Ishikawa (cell line): Measurements from ENCODE around the gene CLSTN2.

Source experiments
- EGR1 ChIP-seq: IDR thresholded peaks from 2 replicates; pipeline ENCODE4 v1.6.1; 2012
- EP300 ChIP-seq: IDR thresholded peaks from 2 replicates; pipeline ENCODE4 v1.6.1; 2012; ENCODE audit warnings: borderline replicate concordance
- TAF1 ChIP-seq: IDR thresholded peaks from 2 replicates; pipeline ENCODE4 v1.6.1; 2012; ENCODE audit warnings: low read depth, mild to moderate bottlenecking
- TF ChIP-seq, protein P1 (sequence below): IDR thresholded peaks from 2 replicates; pipeline ENCODE4 v1.6.1; 2012; ENCODE audit warnings: low read depth, mild to moderate bottlenecking
- TF ChIP-seq, protein P2 (sequence below): IDR thresholded peaks from 2 replicates; pipeline ENCODE4 v1.6.1; 2012

DNA sequence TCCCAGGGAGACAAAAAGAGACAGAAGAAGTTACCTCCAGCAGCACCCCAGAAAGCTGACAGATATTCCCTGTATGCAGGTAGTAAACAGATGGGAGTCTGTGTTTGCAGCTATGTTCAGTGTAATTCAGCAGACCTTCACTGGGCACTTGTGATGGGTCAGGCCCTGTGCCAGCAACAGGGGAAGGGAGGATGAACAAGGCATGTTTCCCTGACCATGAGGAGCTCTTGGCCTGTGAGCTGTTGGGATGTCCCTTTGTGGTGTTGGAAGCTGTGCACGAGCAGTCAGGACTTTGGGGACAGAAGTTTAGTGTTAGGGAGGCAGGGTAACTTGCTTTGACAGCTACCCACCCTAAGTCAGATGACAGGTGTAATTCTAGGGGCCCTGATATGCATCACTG, 636.9 kb downstream of the CLSTN2 start:
- no peak for TF ChIP-seq EGR1
- TF ChIP-seq, protein P1, sequence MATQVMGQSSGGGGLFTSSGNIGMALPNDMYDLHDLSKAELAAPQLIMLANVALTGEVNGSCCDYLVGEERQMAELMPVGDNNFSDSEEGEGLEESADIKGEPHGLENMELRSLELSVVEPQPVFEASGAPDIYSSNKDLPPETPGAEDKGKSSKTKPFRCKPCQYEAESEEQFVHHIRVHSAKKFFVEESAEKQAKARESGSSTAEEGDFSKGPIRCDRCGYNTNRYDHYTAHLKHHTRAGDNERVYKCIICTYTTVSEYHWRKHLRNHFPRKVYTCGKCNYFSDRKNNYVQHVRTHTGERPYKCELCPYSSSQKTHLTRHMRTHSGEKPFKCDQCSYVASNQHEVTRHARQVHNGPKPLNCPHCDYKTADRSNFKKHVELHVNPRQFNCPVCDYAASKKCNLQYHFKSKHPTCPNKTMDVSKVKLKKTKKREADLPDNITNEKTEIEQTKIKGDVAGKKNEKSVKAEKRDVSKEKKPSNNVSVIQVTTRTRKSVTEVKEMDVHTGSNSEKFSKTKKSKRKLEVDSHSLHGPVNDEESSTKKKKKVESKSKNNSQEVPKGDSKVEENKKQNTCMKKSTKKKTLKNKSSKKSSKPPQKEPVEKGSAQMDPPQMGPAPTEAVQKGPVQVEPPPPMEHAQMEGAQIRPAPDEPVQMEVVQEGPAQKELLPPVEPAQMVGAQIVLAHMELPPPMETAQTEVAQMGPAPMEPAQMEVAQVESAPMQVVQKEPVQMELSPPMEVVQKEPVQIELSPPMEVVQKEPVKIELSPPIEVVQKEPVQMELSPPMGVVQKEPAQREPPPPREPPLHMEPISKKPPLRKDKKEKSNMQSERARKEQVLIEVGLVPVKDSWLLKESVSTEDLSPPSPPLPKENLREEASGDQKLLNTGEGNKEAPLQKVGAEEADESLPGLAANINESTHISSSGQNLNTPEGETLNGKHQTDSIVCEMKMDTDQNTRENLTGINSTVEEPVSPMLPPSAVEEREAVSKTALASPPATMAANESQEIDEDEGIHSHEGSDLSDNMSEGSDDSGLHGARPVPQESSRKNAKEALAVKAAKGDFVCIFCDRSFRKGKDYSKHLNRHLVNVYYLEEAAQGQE = no peak
- TF ChIP-seq TAF1 = no peak
- TF ChIP-seq, protein P2, sequence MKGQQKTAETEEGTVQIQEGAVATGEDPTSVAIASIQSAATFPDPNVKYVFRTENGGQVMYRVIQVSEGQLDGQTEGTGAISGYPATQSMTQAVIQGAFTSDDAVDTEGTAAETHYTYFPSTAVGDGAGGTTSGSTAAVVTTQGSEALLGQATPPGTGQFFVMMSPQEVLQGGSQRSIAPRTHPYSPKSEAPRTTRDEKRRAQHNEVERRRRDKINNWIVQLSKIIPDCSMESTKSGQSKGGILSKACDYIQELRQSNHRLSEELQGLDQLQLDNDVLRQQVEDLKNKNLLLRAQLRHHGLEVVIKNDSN = no peak
- TF ChIP-seq EP300 = no peak
